ENCODE measurements around the gene TRIM7.

Gene TRIM7

GRCh38 chr5:181220178-181220515 lies 15.2 kb upstream of the TRIM7 start:
- H3F3A ChIP-seq (ENCODE audit: low read depth), result peaks cover 5% of the 10 kb centered on the region; the same call in 1 of the 2 replicates
- TF ChIP-seq EZH2phosphoT487 (IDR thresholded peaks at IDR 0.05; ENCODE audit: borderline replicate concordance), result no peak

GRCh38 chr5:181219262-181220177 lies 14.5 kb upstream of the TRIM7 start:
- Histone ChIP-seq H3K9me3 (ENCODE audit: insufficient read depth, low read depth, low read length) (no peaks in the 10 kb centered on the region), H2AFZ (ENCODE audit: low read length) (no peak overlapping the region), H3K4me1 (ENCODE audit: insufficient read depth, low read length, poor library complexity, severe bottlenecking) (peaks cover 12% of the 10 kb centered on the region), H3F3A (ENCODE audit: low read depth) (peaks cover 5% of the 10 kb centered on the region; the same call in 1 of the 2 replicates), H3K4me3 (ENCODE audit: low read length, poor library complexity, severe bottlenecking) (no peak overlapping the region), H3K36me3 (ENCODE audit: insufficient read depth, low read length) (no peaks in the 10 kb centered on the region), H3K27me3 (ENCODE audit: insufficient read depth, low read length, poor library complexity, severe bottlenecking) (no peaks in the 10 kb centered on the region), H4K20me1 (ENCODE audit: insufficient read depth, low read length, poor library complexity, severe bottlenecking) (no peaks in the 10 kb centered on the region), H3K4me2 (ENCODE audit: low read depth, low read length, poor library complexity, severe bottlenecking) (no peak overlapping the region), H3K9ac (ENCODE audit: low read depth, low read length, poor library complexity, severe bottlenecking) (no peak overlapping the region), H3K79me2 (ENCODE audit: insufficient read depth, low read length) (peaks cover 6% of the 10 kb centered on the region; the same call in 1 of the 2 replicates), H3K9me2 (replicated peaks; ENCODE audit: low read depth, low read length) (no peaks in the 10 kb centered on the region)
- TF ChIP-seq EZH2phosphoT487 (IDR thresholded peaks at IDR 0.05; ENCODE audit: borderline replicate concordance) (no peak), CTCF (conservative IDR thresholded peaks at IDR 0.05; ENCODE audit: low read length) (no peak)

More at GRCh38 chr5:181220178-181220515, 15.2 kb upstream of the TRIM7 start:
- Histone ChIP-seq H2AFZ (ENCODE audit: low read length) (no peak overlapping the region), H3K27me3 (ENCODE audit: insufficient read depth, low read length, poor library complexity, severe bottlenecking) (no peaks in the 10 kb centered on the region), H3K79me2 (ENCODE audit: insufficient read depth, low read length) (peaks cover 12% of the 10 kb centered on the region; the same call in 1 of the 2 replicates), H3K9ac (ENCODE audit: low read depth, low read length, poor library complexity, severe bottlenecking) (no peak overlapping the region), H4K20me1 (ENCODE audit: insufficient read depth, low read length, poor library complexity, severe bottlenecking) (no peaks in the 10 kb centered on the region), H3K4me1 (ENCODE audit: insufficient read depth, low read length, poor library complexity, severe bottlenecking) (peaks cover 13% of the 10 kb centered on the region), H3K9me2 (replicated peaks; ENCODE audit: low read depth, low read length) (no peaks in the 10 kb centered on the region), H3K36me3 (ENCODE audit: insufficient read depth, low read length) (no peaks in the 10 kb centered on the region), H3K4me2 (ENCODE audit: low read depth, low read length, poor library complexity, severe bottlenecking) (no peak overlapping the region), H3K4me3 (ENCODE audit: low read length, poor library complexity, severe bottlenecking) (no peak overlapping the region), H3K9me3 (ENCODE audit: insufficient read depth, low read depth, low read length) (no peaks in the 10 kb centered on the region)

- Histone ChIP-seq H3K4me3 (ENCODE audit: low read length, poor library complexity, severe bottlenecking) (no peak overlapping the region), H3K9me2 (replicated peaks; ENCODE audit: low read depth, low read length) (no peaks in the 10 kb centered on the region), H3K9me3 (ENCODE audit: insufficient read depth, low read depth, low read length) (no peaks in the 10 kb centered on the region), H3K4me1 (ENCODE audit: insufficient read depth, low read length, poor library complexity, severe bottlenecking) (peaks cover 12% of the 10 kb centered on the region), H3K27me3 (ENCODE audit: insufficient read depth, low read length, poor library complexity, severe bottlenecking) (no peaks in the 10 kb centered on the region), H3K36me3 (ENCODE audit: insufficient read depth, low read length) (no peaks in the 10 kb centered on the region), H3K9ac (ENCODE audit: low read depth, low read length, poor library complexity, severe bottlenecking) (no peak overlapping the region), H3K79me2 (ENCODE audit: insufficient read depth, low read length) (no peaks in the 10 kb centered on the region), H3F3A (ENCODE audit: low read depth) (peaks cover 5% of the 10 kb centered on the region; the same call in 1 of the 2 replicates), H3K4me2 (ENCODE audit: low read depth, low read length, poor library complexity, severe bottlenecking) (no peak overlapping the region), H2AFZ (ENCODE audit: low read length) (no peak overlapping the region), H4K20me1 (ENCODE audit: insufficient read depth, low read length, poor library complexity, severe bottlenecking) (no peaks in the 10 kb centered on the region)
- no peak for TF ChIP-seq CTCF (conservative IDR thresholded peaks at IDR 0.05; ENCODE audit: low read length)
- no peak for TF ChIP-seq EZH2phosphoT487 (IDR thresholded peaks at IDR 0.05; ENCODE audit: borderline replicate concordance)
Measured at GRCh38 chr5:181218795-181219124, 13.8 kb upstream of the TRIM7 start.

- H3K36me3 ChIP-seq (ENCODE audit: insufficient read depth, low read length), result no peaks in the 10 kb centered on the region
- TF ChIP-seq EZH2phosphoT487 (IDR thresholded peaks at IDR 0.05; ENCODE audit: borderline replicate concordance), result no peak
- TF ChIP-seq CTCF (conservative IDR thresholded peaks at IDR 0.05; ENCODE audit: low read length), result no peak
- peak overlapping the region; percentile 76 for H2AFZ ChIP-seq (ENCODE audit: low read length)
- peak overlapping the region; percentile 84 for H3K4me2 ChIP-seq (ENCODE audit: low read depth, low read length, poor library complexity, severe bottlenecking)
- no peaks in the 10 kb centered on the region for H3K27me3 ChIP-seq (ENCODE audit: insufficient read depth, low read length, poor library complexity, severe bottlenecking)
- H3F3A ChIP-seq (ENCODE audit: low read depth), result peaks cover 4% of the 10 kb centered on the region; the same call in 1 of the 2 replicates
- H3K4me1 ChIP-seq (ENCODE audit: insufficient read depth, low read length, poor library complexity, severe bottlenecking), result peaks cover 12% of the 10 kb centered on the region
- H3K9ac ChIP-seq (ENCODE audit: low read depth, low read length, poor library complexity, severe bottlenecking), result peak overlapping the region; percentile 59
- no peaks in the 10 kb centered on the region for H3K9me3 ChIP-seq (ENCODE audit: insufficient read depth, low read depth, low read length)
- H3K4me3 ChIP-seq (ENCODE audit: low read length, poor library complexity, severe bottlenecking), result peak overlapping the region; percentile 74
- no peaks in the 10 kb centered on the region for H4K20me1 ChIP-seq (ENCODE audit: insufficient read depth, low read length, poor library complexity, severe bottlenecking)
- H3K79me2 ChIP-seq (ENCODE audit: insufficient read depth, low read length), result no peaks in the 10 kb centered on the region
- H3K9me2 ChIP-seq (replicated peaks; ENCODE audit: low read depth, low read length), result no peaks in the 10 kb centered on the region
Measured at GRCh38 chr5:181217803-181218062, 12.7 kb upstream of the TRIM7 start.
